Left renal pelvis (tissue), 4 donors: ENCODE data around the gene PCK2. TPM values are rescaled to one million over a fixed set of nuclear protein-coding genes. Genes with fewer than 3 reads are reported as not detected.
"Not testable (repeated sequence)": the region's sequence is repeated elsewhere in the genome, so short reads cannot be mapped to it uniquely, and the experiment has no call there.

Experiments used
- DNase-seq, 4 donors: peaks; one replicate each; pipeline ENCODE4 v3.0.0-alpha.2; 2013; ENCODE audit warnings: low read depth in 4 of 4, low spot score in 3 of 4
- polyA plus RNA-seq, 4 donors: library from polyadenylated mRNA; unstranded; fragments of 120-200 nt; gene quantifications; one replicate each; pipeline ENCODE4 v1.2.1, GENCODE V29; 2013; ENCODE audit not compliant: insufficient read length in 4 of 4

Gene PCK2
- 10 to 100 TPM in 3 of 4 donors, 1 to 10 TPM in 1; 7.7 to 31.0 (median 24.0) TPM for polyA plus RNA-seq

DNA sequence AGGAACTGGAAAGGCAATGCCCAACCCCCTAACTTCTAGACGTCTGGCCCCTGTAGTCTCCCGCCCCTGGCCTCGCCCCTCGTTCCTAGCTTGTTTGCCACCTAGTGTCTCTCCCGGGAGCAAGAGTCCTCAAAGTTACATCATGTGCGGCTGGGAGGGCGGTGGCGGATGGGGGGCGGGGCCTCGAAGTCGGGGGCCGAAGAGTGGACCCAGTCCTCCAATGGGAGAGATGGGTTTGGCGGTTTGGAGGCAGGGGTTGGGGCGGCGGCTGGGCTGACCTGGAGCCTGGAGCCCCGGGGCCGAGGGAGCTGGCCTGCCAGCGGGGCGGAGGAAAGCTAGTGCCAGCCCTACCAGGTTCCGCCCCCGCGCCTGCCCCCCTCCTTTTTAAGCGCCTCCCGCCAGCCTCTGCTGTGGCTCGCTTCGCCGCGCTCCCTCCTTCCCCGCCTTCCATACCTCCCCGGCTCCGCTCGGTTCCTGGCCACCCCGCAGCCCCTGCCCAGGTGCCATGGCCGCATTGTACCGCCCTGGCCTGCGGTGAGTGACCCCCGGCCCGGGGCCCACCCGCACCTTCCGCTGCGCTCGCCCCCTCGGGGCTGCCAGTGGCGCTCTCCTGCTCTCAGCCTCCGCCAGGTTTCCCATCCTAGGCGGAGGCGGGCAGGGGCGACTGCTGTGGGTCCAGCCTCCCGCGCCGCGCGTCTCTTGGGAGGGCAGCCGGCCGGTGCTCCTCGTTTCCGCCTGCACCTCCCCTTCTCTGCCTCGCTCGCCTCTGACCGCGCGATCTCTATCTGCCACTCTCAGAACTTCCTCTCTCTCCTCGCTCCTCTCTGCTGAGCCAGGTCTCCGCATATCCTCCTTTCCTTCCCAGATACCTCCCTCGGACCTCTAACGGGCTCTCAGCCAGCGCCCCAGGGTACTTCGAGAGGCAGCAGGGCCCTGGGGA is at the start of gene PCK2:
Gene PCK2, plus strand, starts transcription at position 411 of the 940 bp plus-strand sequence. Its CDS starts 95 bp downstream, at position 506.
- peak in 2 of 4 donors; percentile 59 to 83 for DNase-seq

DNA sequence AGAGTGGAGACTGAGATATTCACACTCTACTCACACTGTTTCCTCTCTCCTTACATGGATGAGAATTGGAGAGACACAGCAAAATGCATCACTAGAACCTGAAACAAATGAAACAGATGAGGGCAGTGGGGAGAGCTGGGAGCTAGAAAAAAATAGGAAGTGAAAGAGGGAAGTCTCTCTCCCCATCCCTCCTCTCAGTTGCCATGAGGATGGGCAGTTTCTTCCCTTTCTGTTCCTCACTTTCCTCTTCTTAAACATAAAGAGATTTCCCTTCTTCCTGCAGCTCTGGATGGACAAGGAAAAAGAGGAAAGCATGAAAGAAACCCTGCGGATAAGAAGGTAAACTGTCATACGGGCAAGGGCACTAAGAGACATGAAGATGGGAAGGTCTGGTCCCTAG is 45.1 kb upstream of the PCK2 start:
- DNase-seq = not testable (repeated sequence)

DNA sequence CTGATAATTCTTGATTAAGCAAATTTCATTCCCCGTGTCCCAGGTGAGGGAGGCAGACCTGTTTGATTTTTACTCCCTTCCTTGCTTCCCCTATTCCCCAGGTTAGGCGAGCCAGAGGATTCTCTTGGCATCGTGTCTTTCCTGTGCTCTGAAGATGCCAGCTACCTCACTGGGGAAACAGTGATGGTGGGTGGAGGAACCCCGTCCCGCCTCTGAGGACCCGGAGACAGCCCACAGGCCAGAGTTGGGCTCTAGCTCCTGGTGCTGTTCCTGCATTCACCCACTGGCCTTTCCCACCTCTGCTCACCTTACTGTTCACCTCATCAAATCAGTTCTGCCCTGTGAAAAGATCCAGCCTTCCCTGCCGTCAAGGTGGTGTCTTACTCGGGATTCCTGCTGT is 43.4 kb upstream of the PCK2 start:
- DNase-seq = not testable (repeated sequence)

DNA sequence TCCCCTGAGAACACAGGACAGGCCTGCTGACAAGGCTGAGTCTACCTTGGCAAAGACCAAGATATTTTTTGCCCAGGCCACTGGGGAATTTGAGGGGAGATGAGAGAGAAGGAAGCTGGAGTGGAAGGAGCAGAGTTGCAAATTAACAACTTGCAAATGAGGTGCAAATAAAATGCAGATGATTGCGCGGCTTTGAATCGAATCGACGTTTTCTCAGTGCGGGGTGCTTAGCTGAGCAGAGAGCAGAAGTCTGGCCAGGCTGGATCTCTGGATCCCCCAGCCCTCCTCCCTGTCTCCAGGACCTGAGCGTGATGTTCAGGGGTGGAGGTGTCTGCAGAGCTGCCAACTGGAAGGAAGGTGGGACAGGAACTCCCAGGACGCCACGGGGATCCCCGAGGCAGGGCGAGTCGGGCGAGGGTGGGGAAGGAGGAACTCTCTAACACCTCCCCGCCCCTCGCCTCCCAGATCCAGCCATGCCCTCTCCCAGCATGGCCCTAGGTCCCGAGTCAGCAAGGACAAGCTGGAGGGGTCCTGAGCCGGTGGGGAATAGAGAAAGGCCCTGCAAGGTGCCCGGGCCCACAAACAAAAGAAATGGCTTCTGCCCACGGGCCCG is 42.8 kb upstream of the PCK2 start:
- DNase-seq = no peak

DNA sequence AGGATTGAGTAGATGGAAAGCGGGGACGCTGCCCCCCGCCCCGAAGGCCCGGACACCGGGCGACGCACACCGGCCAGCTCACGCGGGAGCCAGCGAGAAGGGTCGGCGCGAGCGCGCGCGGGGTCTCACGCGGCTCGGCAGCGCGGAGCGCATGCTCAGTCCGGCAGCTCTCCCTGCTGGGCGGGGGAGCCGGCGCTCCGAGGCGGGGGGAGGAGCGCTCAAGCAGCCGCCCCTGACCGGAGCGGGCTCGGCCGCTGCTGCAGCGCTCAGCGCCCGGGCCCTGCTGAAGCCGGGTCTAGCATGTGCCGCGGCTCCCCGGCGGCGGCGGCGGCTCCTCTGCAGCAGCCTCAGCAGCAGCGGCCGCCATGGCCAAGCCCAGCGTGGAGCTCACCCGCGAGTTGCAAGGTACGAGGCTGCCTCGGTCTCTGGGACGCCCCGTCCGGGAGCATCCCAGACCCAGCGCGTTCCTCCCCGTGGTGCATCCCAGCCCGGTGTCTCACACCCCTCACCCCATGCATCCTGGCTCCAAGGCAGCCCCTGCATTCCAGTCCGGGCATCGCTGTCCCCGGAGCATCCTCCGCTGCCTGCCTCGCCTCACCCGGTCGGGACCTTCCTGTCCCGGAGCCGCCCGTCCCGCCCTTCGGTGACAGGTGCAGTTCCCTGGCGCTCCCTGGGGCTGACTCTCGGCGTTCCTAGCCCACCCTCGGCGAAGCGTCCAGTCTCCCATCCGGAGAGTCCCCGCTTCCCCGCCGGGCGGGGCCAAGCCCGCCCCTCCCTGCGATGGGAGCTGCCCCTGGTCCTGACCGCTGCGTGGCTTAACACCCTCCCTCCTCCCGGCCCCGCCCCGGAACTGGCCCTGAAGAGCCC is 42.1 kb upstream of the PCK2 start, which contains the start of gene CARMIL3:
Gene CARMIL3, plus strand, starts transcription at position 221 of the 867 bp plus-strand sequence. Its CDS starts 145 bp downstream, at position 366.
- DNase-seq = peak in 2 of 4 donors; percentile 47 to 61

DNA sequence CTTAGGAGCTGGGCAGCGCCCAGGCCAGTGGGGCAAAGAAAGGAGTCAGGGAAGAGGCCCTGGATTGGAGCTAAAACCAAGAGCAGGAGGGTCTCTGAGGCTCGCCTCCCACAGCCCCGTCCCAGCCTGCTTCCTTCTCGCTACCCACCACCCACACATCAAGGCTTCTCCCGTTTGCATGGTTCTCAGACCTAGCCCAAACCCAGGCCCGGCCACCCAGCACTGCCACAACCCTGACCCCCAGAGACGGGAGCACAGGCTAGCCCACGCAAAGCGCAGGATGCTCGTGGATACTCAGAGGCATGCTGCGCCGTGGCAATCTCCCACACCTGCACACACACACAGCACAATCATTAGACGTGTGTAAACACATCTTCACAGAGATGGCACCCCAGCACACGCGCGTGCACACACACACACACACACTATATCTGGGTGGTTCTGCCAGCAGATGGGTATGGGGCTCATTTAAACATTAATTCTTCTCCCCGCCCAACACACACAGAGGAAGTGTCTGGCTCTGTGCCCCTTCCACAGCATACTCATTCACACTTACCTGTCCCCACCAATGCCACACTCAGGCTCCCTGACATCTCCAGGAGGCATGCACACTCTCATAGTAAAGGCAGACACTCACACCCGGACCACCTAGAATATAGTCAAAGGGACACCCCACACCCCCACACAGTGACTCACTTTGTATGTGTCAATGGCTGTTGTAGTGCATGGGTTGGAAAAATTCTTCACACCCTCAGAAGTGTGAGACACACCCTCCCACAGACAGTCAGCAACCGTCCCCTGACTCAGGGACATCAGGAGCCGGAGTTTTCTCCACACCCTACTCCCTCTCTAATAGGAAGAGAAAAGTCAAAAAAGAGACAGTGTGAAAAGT is 41.2 kb upstream of the PCK2 start:
- no peak for DNase-seq

DNA sequence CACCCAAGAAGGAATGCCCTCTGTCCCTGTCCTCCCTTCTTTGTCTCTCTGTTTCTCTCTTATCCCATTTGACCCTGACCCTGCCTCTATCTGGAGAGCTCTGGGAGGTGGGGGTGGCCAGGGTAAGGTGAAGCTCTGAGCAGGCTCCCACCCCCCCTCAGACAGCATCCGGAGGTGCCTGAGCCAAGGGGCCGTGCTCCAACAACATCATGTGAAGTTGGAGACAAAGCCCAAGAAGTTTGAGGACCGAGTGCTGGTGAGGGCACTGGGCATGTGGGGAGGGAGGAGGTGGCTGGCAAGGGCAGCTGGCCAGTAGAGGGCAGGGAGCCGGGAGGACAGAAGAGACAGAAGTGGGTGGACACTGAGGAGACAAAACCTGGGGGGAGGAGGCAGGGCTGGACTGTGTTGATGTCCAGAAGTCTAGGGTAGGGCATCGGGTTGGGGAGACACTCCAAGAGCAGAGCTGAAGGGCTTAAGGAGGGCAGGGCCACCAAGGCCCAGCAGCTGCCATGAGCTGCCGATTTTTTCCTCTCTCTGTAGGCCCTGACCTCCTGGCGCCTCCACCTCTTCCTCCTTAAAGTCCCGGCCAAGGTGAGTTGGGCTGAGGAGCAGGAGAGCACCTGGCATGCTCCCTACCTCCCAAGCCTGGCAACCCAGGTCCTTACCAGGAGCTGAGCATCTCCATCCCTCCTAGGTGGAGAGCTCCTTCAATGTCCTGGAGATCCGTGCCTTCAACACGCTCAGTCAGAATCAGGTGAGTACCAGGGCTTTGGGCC is 40.4 kb upstream of the PCK2 start:
- DNase-seq = no peak

DNA sequence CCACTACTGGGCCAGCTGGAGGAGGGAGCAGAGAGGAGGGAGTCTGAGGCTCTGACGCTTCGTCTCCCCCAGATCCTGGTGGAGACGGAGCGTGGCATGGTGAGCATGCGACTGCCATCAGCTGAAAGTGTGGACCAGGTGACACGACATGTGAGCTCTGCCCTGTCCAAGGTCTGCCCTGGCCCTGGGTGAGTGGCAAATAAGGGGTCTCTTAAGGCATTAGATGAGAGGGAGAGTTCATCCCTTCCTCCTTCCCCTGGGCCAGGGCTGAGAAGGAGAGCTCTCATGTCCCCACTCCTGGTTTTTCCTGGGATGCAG is 39.8 kb upstream of the PCK2 start:
- DNase-seq = no peak

DNA sequence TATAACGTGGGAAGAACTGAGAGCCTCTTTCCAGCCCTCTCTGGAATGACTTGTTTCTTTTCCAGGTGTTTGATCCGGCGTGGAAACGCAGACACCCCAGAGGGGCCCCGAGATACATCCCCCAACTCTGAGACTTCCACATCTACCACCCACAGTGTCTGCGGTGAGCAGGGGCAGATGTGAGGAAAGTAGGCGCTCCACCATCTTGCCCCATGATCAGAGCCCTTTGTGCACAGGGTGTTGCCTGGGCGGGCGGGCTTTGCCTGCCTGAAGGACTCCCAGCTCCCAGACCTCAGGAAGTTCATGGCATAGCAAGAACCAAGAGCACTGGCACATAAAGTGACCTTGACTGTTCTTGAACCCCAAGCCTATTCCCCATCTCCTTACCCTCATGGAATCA is 39.5 kb upstream of the PCK2 start:
- no peak for DNase-seq

DNA sequence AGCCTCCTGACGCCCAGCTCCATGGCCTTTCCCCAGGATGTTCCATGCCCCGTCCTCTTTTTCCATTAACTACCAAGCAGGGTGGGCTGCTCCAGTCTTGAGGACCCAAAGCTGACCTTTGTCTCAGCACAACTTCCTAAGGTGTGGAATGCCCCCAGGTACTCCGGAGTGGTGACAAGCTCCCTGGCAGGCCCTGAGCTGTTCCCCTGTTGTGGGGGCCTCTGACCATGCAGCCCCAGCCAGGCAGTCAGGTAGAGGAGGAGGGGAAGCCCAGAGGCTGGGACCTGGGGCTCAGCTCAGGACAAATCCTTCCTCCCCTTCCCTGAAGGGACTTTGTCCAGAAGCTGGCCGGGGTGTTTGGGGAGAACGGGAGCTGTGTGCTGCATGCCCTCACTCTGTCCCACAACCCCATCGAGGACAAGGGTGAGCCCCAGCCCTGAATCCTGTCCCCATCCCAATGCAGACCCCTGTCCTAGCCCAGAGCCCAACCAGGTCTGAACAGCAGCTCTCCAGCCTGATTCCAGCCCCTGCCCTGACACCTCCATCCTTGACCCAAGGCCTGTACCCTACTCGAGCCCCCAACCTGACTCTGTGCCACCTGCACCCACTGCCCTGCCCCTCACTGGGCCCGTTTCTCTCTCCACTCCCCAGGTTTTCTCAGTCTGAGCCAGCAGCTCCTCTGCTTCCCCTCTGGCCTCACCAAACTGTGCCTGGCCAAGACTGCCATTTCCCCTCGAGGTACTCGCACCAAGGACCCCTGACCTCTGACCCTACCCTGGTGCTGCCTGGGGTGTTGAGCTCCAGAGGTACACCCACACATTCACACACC is 37.9 kb upstream of the PCK2 start:
- no peak for DNase-seq

DNA sequence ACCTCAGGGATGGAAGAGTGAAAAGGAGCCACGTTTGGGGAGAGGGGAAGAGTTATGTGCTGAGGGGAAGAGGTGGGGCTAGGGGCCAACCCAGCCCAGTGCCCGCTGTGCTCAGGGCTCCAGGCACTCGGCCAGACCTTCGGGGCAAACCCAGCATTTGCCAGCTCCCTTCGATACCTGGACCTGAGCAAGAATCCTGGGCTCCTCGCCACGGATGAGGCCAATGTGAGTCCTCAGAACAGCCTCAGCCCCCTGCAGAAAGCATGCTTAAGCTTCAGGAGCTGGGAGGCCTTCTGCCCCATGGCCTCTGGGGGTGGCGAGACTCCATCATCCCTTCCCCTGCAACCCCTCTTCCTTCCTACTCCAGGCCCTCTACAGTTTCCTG is 37.3 kb upstream of the PCK2 start:
- no peak for DNase-seq

DNA sequence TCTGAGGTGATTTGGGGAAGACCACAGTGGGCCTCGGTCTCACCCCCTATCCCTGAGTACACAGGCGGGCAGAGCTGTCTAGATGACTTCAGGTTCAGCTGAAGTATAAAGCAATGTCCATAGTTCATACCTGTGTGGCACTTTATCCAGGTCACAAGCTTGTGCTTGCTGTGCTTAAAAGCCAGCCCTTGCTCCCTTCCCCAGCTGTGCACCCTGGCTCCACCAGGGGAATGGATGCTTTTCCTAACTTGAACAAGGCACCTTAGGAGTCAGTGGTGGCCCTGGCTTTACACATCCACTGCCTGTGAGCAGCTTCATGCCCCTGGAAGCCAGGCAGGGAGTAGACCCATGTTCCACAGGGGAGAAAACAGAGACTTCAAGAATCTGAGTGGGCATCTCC is 36.8 kb upstream of the PCK2 start:
- DNase-seq = no peak

DNA sequence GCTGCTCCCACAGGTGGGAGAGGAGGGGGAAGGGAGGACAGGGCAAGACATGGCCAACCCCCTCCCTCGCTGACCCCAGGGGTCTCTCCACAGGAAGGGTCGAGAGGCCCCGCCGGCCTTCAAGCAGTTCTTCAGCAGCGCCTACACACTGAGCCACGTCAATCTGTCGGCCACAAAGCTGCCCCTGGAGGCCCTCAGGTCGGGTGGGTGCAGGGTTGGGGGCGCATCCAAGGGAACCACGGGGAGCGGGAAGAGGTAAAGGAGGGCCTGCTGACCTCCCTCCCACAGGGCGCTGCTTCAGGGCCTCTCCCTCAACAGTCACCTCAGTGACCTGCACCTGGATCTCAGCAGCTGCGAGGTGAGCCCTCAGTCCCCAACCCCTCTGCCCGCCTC is 36.2 kb upstream of the PCK2 start:
- DNase-seq = no peak

DNA sequence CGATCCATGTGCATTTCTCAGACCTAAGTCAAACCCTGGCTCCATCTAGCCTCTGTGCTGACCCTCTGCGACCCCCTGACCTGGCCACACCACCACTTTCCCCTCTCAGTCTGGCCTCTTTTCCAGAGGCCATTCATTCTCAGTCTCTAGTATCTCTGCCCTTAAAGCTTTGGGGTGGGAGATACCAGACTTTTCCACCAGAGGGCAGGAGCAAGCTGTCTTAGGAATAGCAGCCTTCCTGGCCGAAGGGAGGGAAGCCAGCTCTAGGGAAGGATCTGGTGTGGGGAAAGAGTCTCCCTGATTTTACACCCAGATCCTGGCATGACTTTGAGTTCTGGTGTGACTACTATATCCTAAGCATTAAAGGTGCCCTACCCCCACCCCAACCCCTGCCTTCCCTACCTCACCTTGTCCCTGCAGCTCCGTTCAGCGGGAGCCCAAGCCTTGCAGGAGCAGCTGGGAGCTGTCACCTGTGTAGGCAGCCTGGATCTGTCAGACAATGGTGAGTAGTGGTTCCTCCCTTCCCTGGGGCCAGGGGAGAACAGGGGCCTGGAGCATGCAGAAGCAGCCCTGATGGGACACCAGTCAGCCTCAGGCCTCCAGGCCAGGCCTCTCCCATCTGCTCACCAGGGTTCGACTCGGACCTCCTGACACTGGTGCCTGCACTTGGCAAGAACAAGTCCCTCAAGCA is 35.7 kb upstream of the PCK2 start:
- peak in 2 of 4 donors; percentile 61 to 80 for DNase-seq

DNA sequence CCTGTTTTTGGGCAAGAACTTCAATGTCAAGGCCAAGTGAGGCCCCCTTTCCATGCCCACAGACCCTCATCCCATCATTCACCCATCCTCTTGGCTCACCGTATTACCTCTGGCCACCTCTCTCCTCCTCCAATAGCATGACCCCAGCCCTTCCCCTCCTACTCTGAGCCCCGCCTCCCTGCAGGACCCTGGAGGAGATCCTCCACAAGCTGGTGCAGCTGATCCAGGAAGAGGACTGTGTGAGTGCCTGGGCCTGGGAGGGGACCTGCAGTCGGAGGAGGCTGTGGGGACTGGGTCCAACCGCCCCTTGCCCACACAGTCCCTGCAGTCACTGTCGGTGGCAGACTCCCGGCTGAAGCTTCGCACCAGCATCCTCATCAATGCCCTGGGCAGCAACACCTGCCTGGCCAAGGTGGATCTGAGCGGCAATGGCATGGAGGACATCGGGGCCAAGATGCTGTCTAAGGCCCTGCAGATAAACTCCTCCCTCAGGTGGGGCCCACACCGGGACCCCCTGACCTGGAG is 35.1 kb upstream of the PCK2 start:
- no peak for DNase-seq

DNA sequence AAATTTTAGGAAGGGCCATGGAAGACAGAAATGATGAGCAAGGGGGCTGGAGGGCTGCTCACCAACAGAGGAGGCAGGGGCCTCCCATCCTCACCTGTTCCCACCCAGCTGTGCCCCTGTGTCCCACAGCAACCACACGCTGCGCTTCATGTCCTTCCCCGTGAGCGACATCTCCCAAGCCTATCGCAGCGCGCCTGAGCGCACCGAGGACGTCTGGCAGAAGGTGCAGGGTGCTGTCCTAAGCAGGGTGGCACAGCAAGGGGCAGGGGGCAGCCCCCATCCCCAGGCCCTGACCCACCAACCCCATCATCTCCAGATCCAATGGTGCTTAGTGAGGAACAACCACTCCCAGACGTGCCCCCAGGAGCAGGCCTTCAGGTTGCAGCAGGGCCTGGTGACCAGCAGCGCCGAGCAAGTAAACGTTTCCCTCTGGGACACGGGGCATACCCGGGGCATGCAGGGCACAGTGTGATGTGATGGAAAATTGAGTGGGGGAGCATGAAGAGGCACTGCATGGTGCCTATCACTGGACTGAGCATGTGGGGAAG is 34.2 kb upstream of the PCK2 start:
- DNase-seq = no peak

DNA sequence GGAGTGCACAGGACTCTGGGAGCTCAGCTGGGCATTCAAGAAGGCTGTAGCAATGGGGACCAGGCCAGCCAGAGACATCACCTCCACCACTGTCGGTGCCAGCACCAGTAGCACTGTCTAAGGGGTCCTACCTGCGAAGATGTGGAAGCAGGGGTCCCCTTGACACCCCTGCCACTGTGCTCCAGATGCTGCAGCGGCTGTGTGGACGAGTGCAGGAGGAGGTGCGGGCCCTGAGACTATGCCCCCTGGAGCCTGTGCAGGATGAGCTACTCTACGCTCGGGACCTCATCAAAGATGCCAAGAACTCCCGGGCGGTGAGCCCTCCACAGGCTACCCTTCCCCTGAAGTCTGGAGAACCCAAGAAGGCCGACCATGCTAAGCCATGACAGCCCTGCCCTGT is 33.7 kb upstream of the PCK2 start:
- no peak for DNase-seq
